Large intestine (tissue), 3 donors: ENCODE data around the gene GGT5. TPM values are rescaled to one million over a fixed set of nuclear protein-coding genes. Genes with fewer than 3 reads are reported as not detected.
A peak's percentile ranks its signal among the peaks of the same experiment; 100 is the strongest.
"Not testable (repeated sequence)": the region's sequence is repeated elsewhere in the genome, so short reads cannot be mapped to it uniquely, and the experiment has no call there.

Experiments
- DNase-seq, 2 donors: peaks; one replicate each; pipeline versions ENCODE4 v3.0.0 to v3.0.0-alpha.2; 2013
- H3K27ac ChIP-seq: one replicate; pipeline ENCODE4 v1.5.1; 2013; ENCODE audit warnings: low read length
- H3K27me3 ChIP-seq: 2 replicates; pipeline ENCODE4 v1.6.1; 2013; ENCODE audit warnings: low read length; ENCODE audit not compliant: control insufficient read depth, insufficient read depth
- H3K36me3 ChIP-seq: 2 replicates; pipeline ENCODE4 v1.6.1; 2013; ENCODE audit warnings: low read length; ENCODE audit not compliant: control insufficient read depth, insufficient read depth
- H3K4me1 ChIP-seq: one replicate; pipeline ENCODE4 v1.6.1; 2013; ENCODE audit warnings: low read length; ENCODE audit not compliant: control insufficient read depth, insufficient read depth
- H3K4me3 ChIP-seq: one replicate; pipeline ENCODE4 v1.5.1; 2013; ENCODE audit warnings: low read length
- H3K9me3 ChIP-seq: one replicate; pipeline ENCODE4 v1.6.1; 2013; ENCODE audit warnings: mild to moderate bottlenecking, low read depth, low read length, moderate library complexity; ENCODE audit not compliant: control insufficient read depth
- WGBS: methylation state at CpG from one replicate; pipeline ENCODE4 v1.1.5; 2013; ENCODE audit warnings: low lambda C conversion rate; ENCODE audit not compliant: insufficient coverage; 5-methylcytosine and 5-hydroxymethylcytosine counted together
- polyA plus RNA-seq: library from polyadenylated mRNA; unstranded; fragments of 120-200 nt; gene quantifications from one replicate; pipeline ENCODE4 v1.2.1, GENCODE V29; 2013

GGT5 gene
- polyA plus RNA-seq, 1 donor: 9.2 TPM

DNA sequence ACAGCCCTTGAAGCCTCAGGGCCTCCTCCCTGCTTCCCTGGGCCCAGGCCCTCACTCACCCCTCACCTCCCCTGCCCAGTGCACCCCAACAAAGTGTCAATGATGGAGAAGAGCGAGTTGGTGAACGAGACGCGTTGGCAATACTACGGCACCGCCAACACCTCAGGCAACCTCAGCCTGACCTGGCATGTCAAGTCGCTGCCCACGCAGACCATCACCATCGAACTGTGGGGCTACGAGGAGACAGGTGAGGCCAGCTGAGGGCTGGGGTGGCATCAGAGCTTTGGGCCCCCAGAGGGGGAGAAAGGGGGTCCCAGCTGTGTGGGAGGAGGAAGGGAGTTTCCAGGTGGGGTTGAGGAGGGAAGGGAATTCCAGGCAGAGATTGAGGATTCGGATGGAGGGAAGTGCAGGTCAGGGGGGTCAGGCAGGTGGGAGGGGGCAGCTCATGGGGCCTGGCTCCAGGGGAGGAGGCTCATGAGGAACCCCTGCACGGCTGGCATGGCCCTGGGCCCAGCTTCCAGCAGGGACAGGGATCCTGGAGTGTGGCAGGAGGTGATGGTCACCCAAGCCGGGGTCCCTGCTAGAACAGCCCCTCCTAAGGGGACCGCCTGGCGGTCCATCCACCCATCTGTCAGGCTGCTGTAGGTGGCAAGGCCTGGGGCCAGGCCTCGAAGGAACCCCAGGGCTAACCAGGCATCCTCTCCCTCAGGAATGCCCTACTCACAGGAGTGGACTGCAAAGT is 60.7 kb downstream of the GGT5 start:
- H3K4me3 ChIP-seq: no peak overlapping the region
- no peaks in the 10 kb centered on the region for H3K9me3 ChIP-seq
- H3K36me3 ChIP-seq: peaks cover 11% of the 10 kb centered on the region
- H3K4me1 ChIP-seq: peaks cover 17% of the 10 kb centered on the region
- H3K27me3 ChIP-seq: no peaks in the 10 kb centered on the region
- no peak overlapping the region for H3K27ac ChIP-seq
- WGBS: no CpG with 5 or more reads among the region's 16 CpGs
- no peak for DNase-seq

DNA sequence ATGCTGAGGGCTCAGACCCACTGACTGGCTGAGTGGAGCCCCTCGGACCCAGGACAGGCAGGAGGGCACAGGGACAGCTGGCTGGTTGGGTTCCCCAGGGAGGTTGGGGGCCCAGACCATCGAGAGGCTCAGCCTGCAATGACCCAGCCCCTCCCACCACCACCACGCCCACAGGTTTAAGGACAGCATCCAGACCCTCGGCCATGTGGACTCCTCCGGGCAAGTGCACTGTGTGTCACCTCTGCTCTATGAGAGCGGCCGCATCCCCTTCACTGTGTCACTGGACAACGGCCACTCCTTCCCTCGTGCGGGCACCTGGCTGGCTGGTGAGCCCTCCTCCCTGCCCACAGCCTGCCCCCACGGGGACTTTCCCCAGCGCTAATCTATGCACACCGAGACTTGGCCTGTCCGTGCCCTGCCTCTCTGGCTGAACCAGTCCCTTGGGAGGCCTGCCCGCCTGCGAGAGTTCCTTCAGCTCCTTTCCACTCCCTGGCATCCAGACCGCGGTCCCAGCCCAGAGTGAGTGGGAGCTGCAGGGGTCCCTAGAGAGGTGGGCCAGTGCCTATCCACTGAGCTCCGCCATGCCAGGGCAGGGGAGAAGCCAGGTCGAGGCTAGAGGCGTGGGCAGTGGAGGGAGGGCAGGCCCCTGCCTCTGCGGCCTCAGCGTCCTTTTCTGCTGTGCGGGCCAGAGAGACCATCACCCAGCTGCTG is 61.4 kb downstream of the GGT5 start:
- no CpG with 5 or more reads among the region's 24 CpGs for WGBS
- no peak overlapping the region for H3K4me3 ChIP-seq
- DNase-seq: no peak

GRCh38 chr22:24182900-24183246 is 62.0 kb downstream of the GGT5 start:
- not testable (repeated sequence) for H3K4me3 ChIP-seq, DNase-seq, H3K9me3 ChIP-seq

More for the DNA sequence above, 61.4 kb downstream of the GGT5 start:
- Histone ChIP-seq H3K9me3 (no peaks in the 10 kb centered on the region), H3K27ac (no peak overlapping the region), H3K27me3 (no peaks in the 10 kb centered on the region), H3K36me3 (peaks cover 14% of the 10 kb centered on the region), H3K4me1 (peaks cover 17% of the 10 kb centered on the region)

GRCh38 chr22:24181996-24182899 is 62.6 kb downstream of the GGT5 start:
- peak overlapping the region; percentile 29 for H3K4me3 ChIP-seq
- no peaks in the 10 kb centered on the region for H3K9me3 ChIP-seq
- DNase-seq: no peak
- no peaks in the 10 kb centered on the region for H3K27me3 ChIP-seq
- H3K4me1 ChIP-seq: peaks cover 17% of the 10 kb centered on the region
- WGBS: no CpG with 5 or more reads among the region's 20 CpGs
- peaks cover 23% of the 10 kb centered on the region for H3K36me3 ChIP-seq
- peak overlapping the region; percentile 65 for H3K27ac ChIP-seq

More at GRCh38 chr22:24182900-24183246, 62.0 kb downstream of the GGT5 start:
- not testable (repeated sequence) for H3K27me3 ChIP-seq, H3K27ac ChIP-seq
- WGBS: no CpG with 5 or more reads among the region's 11 CpGs
- peaks cover 17% of the 10 kb centered on the region for H3K4me1 ChIP-seq
- H3K36me3 ChIP-seq: peaks cover 20% of the 10 kb centered on the region

- H3K36me3 ChIP-seq: peaks cover 31% of the 10 kb centered on the region
- peak within 1 kb of the TSS; percentile 65 for H3K27ac ChIP-seq
- no peaks in the 10 kb centered on the region for H3K27me3 ChIP-seq
- DNase-seq: peak; percentile 76 to 83
- peaks cover 17% of the 10 kb centered on the region for H3K4me1 ChIP-seq
- peak within 1 kb of the TSS; percentile 29 for H3K4me3 ChIP-seq
- no peaks in the 10 kb centered on the region for H3K9me3 ChIP-seq
- no CpG with 5 or more reads among the region's 35 CpGs for WGBS
These were observed 63.5 kb downstream of the GGT5 start, which contains the start of gene SUSD2 for GRCh38 chr22:24181088-24181995. SUSD2 (plus strand) TSS chr22:24181487; CDS start chr22:24181520, 33 bp downstream.

DNA sequence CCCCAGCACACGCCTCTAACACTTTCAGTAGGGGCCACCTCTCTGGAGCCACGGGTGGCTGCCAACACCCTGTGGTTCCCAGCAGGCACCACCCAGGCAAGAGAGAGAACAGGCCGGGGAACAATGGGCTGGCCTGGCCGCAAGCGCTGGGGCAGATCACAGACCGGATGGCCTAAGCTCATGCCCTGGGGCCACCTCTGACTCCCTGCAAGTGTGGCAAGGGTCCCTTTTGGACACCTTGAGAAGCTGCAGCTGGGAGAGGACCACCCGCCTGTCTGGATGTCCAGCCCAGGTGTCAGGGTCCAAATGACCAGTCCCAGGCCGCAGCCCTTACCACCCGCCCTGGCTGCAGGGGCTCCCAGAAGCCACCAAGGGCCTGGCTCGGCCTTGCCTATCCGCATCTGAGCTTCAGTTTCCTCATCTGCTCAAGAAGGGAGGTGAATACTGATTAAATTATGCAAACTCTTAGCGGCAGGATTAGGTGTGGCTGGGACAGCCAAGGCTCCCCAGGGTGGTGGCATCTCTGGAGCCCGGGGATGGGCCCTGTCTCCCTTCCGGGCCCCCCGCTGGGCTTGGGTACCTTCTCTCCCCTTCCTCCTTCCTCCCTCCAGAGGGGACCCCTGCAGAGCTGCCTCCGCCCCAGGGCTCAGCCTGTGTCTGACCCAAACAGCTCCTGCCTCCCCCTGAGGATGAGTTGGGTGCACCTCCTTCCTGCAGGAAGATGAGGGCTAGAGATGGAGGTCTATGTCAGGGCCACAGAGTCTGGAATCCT is 64.4 kb downstream of the GGT5 start:
- peaks cover 17% of the 10 kb centered on the region for H3K4me1 ChIP-seq

DNA sequence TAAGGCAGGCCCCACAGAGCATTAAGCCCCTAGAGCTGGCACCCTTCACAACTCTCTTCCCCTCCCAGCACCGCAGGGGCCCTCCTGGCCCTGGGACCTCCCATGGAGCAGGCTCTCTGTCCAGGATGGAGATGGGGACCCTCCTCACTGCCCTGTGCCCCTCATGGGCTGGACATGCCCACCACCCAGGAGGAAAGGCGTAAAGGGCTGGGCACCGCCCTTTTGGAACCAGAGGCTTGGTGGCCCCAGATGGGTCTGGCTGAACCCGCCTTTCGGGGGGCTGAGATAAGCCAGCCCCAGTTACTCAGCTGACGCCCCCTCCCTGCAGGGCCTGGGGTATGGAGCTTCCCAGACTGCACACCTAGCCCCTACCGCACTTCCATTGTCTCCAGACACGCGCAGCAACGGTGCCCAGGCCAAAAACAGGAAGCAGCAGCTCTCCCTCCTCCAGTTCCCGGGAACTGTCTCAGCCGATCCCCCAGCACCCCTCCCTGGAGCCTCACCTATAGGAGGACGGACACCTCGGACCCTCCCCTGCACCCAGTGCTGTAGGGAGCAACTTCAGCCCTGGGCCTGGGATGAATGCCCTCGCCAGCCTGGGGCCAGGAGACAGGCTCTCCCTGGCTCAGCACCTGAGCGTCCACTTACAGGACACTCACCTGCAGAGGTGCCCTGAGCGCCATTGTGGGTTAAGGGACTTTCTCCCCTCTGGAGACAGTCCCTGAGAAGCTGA is 65.2 kb downstream of the GGT5 start:
- H3K4me1 ChIP-seq: peaks cover 17% of the 10 kb centered on the region

More for the DNA sequence above, 64.4 kb downstream of the GGT5 start:
- peak overlapping the region; percentile 63 for H3K27ac ChIP-seq
- no peaks in the 10 kb centered on the region for H3K27me3 ChIP-seq
- DNase-seq: no peak
- H3K36me3 ChIP-seq: peaks cover 36% of the 10 kb centered on the region
- no peak overlapping the region for H3K4me3 ChIP-seq
- WGBS: no CpG with 5 or more reads among the region's 16 CpGs
- H3K9me3 ChIP-seq: no peaks in the 10 kb centered on the region

GRCh38 chr22:24178502-24179440 is 66.1 kb downstream of the GGT5 start:
- H3K4me3 ChIP-seq: no peak overlapping the region
- no CpG with 5 or more reads among the region's 21 CpGs for WGBS

More for the DNA sequence above, 65.2 kb downstream of the GGT5 start:
- Histone ChIP-seq H3K4me3 (no peak overlapping the region), H3K9me3 (no peaks in the 10 kb centered on the region), H3K27me3 (no peaks in the 10 kb centered on the region), H3K36me3 (peaks cover 45% of the 10 kb centered on the region), H3K27ac (no peak overlapping the region)
- DNase-seq: no peak
- WGBS: no CpG with 5 or more reads among the region's 17 CpGs

More at GRCh38 chr22:24178502-24179440, 66.1 kb downstream of the GGT5 start:
- no peak for DNase-seq
- peaks cover 17% of the 10 kb centered on the region for H3K4me1 ChIP-seq
- no peaks in the 10 kb centered on the region for H3K9me3 ChIP-seq
- peaks cover 49% of the 10 kb centered on the region for H3K36me3 ChIP-seq
- no peaks in the 10 kb centered on the region for H3K27me3 ChIP-seq
- no peak overlapping the region for H3K27ac ChIP-seq
